Effector memory CD4-positive, alpha-beta T cell (primary cell): ENCODE measurements around the gene U2AF2.
"Not testable (repeated sequence)": the region's sequence is repeated elsewhere in the genome, so short reads cannot be mapped to it uniquely, and the experiment has no call there.

Experiments
- DNase-seq, 3 donors: peaks; one replicate each; pipeline ENCODE4 v3.0.0-alpha.2; 2020
- H3K27ac ChIP-seq: 2 replicates; pipeline ENCODE4 v1.7.0; 2013; ENCODE audit warnings: mild to moderate bottlenecking, low read length, moderate library complexity; ENCODE audit not compliant: insufficient read depth, poor library complexity, severe bottlenecking
- H3K27me3 ChIP-seq: replicated peaks from 2 replicates; pipeline ENCODE4 v1.7.0; 2013; ENCODE audit warnings: mild to moderate bottlenecking, low read length; ENCODE audit not compliant: insufficient read depth, control insufficient read depth, poor library complexity, severe bottlenecking
- H3K36me3 ChIP-seq: 2 replicates; pipeline ENCODE4 v1.7.0; 2013; ENCODE audit warnings: mild to moderate bottlenecking, low read length, moderate library complexity; ENCODE audit not compliant: control insufficient read depth, insufficient read depth
- H3K4me1 ChIP-seq: 2 replicates; pipeline ENCODE4 v1.7.0; 2013; ENCODE audit warnings: low read length, mild to moderate bottlenecking; ENCODE audit not compliant: control insufficient read depth, insufficient read depth, poor library complexity, severe bottlenecking
- H3K4me3 ChIP-seq: 2 replicates; pipeline ENCODE4 v1.7.0; 2013; ENCODE audit warnings: low read length, low read depth, mild to moderate bottlenecking; ENCODE audit not compliant: insufficient read depth, poor library complexity, severe bottlenecking
- H3K9me3 ChIP-seq: 2 replicates; pipeline ENCODE4 v1.7.0; 2013; ENCODE audit warnings: mild to moderate bottlenecking, low read length, moderate library complexity; ENCODE audit not compliant: control insufficient read depth

U2AF2 gene

DNA sequence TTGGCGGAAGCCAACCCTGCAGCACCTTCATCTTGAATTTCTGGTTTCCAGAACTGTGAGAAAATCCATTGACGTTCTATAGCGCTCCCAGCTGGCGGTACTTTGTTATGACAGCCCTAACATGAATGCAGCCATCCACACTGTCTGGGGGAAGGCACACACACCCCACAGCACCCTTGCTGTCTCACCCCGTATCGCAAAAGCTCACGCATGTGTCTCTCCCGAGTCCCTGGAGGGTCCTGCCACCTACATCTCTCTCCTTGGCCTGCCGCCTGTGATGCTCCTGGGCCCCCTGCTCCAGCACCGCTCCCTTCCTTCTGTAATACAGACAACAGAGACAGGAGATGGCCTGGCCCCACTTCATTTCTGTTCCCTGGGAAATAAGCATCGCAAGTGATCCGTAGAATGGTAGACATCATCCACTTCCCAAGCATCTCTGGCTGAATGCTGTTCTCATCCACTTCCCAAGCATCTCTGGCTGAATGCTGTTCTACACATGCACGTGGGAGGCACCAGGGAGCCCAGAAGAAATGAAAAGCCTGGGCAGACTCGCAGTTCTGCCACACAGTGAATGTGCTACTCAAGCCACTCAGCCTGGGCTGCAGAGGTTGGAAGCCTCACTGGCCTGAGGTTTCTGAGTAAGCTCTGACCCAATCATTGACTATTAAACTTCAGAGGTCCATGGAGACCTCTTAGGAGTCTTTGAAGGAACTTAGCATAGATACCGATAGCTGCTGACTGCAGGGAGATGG, 49.8 kb downstream of the U2AF2 start:
- DNase-seq: no peak
- no peaks in the 10 kb centered on the region for H3K9me3 ChIP-seq
- no peak overlapping the region for H3K4me3 ChIP-seq
- H3K27me3 ChIP-seq: no peaks in the 10 kb centered on the region
- no peaks in the 10 kb centered on the region for H3K36me3 ChIP-seq
- H3K27ac ChIP-seq: no peak overlapping the region
- no peaks in the 10 kb centered on the region for H3K4me1 ChIP-seq

DNA sequence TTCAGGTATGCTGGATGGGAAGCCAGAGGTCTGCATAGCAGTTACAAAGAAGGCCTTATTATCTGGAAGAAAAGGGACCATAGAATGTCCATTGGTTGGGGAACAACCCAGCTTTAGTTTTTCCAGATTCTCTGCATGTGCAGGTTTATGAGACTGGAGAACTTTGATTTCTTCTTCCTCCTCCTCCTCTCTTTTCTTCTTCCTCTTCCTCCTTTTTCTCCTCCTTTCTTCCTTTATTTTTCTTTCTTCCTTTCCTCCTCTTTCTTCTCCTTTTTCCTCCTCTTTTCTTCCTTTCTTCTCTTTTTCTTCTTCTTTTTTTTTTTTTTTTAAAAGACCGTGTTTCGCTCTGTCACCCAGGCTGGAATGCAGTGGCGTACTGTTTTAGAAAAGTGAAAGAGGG, 51.1 kb downstream of the U2AF2 start:
- DNase-seq: no peak
- Histone ChIP-seq H3K9me3 (no peaks in the 10 kb centered on the region), H3K4me1 (no peaks in the 10 kb centered on the region), H3K27ac (no peak overlapping the region), H3K27me3 (no peaks in the 10 kb centered on the region), H3K4me3 (no peak overlapping the region), H3K36me3 (no peaks in the 10 kb centered on the region)

GRCh38 chr19:55711719-55712118, 56.9 kb downstream of the U2AF2 start:
- no peaks in the 10 kb centered on the region for H3K9me3 ChIP-seq
- no peak for DNase-seq
- no peaks in the 10 kb centered on the region for H3K27me3 ChIP-seq
- no peaks in the 10 kb centered on the region for H3K4me1 ChIP-seq
- H3K4me3 ChIP-seq: no peak overlapping the region
- no peak overlapping the region for H3K27ac ChIP-seq
- H3K36me3 ChIP-seq: no peaks in the 10 kb centered on the region

DNA sequence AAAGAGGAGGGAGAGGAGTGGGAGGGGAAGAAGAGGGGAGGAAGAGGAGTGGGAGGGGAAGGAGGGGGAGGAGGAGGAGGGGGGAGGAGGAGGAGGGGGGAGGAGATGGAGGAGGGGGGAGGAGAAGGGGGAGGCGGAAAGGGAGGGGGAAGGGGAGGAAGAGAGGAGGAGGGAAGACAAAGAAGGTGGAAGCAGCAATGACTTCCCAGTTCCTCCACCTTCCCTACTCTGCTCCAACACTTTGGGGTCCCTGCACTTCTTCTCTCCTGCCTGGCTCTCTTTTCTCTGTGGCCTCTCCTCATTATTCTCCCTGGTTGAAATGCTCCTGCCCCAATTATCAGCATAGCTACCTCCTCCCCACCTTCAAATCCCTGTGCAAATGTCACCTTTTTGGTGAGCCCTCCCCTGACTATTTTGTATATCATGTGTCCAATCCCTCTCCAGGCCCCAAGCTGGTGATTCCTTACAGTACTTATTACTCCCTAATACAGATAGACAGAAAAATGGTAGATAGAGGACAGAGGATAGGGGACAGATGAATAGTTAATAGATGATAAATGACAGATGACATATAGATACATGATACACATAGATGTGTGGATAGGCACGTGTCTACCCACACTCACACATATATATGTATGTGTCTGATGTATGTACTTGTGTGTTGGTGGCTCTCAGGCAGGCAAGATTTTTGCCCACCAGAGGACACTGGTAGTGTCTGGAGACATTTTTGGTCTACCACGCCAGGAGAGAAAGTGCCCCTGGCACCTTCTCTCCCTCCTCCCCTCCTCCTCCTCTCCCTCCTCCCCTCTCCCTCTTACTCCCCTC, 58.2 kb downstream of the U2AF2 start:
- no peaks in the 10 kb centered on the region for H3K36me3 ChIP-seq
- no peak overlapping the region for H3K27ac ChIP-seq
- H3K4me1 ChIP-seq: no peaks in the 10 kb centered on the region

GRCh38 chr19:55716531-55716930, 61.7 kb downstream of the U2AF2 start:
- no peaks in the 10 kb centered on the region for H3K9me3 ChIP-seq
- H3K4me3 ChIP-seq: no peak overlapping the region
- no peaks in the 10 kb centered on the region for H3K36me3 ChIP-seq
- no peak overlapping the region for H3K27ac ChIP-seq
- no peaks in the 10 kb centered on the region for H3K4me1 ChIP-seq
- no peak for DNase-seq
- H3K27me3 ChIP-seq: no peaks in the 10 kb centered on the region

More for the DNA sequence above, 58.2 kb downstream of the U2AF2 start:
- H3K27me3 ChIP-seq: no peaks in the 10 kb centered on the region
- DNase-seq: no peak
- H3K9me3 ChIP-seq: no peaks in the 10 kb centered on the region
- H3K4me3 ChIP-seq: no peak overlapping the region

GRCh38 chr19:55717251-55717650, 62.4 kb downstream of the U2AF2 start:
- Histone ChIP-seq H3K4me1 (no peaks in the 10 kb centered on the region), H3K36me3 (no peaks in the 10 kb centered on the region), H3K9me3 (no peaks in the 10 kb centered on the region), H3K4me3 (no peak overlapping the region), H3K27me3 (no peaks in the 10 kb centered on the region), H3K27ac (no peak overlapping the region)
- DNase-seq: no peak

DNA sequence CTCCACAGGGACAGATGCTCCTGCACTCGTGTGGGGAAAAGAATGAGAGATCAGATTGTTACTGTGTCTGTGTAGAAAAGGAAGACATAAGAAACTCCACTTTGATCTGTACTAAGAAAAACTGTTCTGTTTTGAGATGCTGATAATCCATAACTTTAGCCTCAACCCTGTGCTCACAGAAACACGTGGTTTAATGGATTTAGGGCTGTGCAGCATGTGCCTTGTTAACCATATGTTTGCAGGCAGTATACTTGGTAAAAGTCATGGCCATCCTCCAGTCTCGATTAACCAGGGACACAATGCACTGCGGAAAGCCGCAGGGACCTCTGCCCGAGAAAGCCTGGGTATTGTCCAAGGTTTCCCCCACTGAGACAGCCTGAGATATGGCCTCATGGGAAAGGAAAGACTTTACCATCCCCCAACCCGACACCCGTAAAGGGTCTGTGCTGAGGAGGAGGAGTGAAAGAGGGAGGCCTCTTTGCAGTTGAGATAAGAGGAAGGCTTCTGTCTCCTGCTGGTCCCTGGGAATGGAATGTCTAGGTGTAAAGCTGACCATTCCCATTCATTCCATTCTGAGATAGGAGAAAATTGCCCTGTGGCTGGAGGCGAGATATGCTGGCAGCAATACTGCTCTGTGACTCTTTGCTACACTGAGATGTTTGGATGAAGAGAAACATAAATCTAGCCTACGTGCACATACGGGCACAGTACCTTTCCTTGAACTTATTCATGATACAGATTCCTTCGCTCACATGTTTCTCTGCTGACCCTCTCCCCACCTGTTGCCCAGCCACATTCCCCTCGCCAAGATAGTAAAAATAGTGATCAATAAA, 63.3 kb downstream of the U2AF2 start:
- not testable (repeated sequence) for H3K36me3 ChIP-seq, H3K4me3 ChIP-seq, H3K9me3 ChIP-seq, H3K27ac ChIP-seq, DNase-seq, H3K27me3 ChIP-seq, H3K4me1 ChIP-seq

DNA sequence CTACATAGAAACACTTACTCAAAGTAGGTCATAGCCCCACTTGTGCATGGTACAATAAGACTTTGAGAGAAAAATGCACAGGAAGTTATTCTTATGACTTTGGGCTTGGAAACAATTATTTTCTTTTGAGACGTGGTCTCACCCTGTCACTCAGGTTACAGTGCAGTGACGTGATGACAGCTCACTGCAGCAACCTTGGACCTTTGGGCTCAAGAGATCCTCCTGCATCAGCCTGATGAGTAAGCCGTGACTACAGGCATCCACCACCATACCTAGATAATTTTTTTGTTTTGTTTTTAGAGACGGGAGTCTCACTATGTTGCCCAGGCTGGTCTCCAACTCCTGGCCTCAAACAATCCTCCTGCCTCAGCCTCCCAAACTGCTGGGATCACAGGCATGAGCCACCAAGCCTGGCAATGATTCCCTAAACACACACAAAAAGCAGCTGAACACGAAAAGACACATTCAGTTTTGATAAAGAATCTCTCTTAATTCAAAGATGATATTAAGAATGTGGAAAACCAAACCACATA, 65.4 kb downstream of the U2AF2 start:
- Histone ChIP-seq H3K36me3 (no peaks in the 10 kb centered on the region), H3K27ac (no peak overlapping the region), H3K4me1 (no peaks in the 10 kb centered on the region), H3K27me3 (no peaks in the 10 kb centered on the region), H3K9me3 (no peaks in the 10 kb centered on the region), H3K4me3 (no peak overlapping the region)
- no peak for DNase-seq

GRCh38 chr19:55720801-55721200, 66.0 kb downstream of the U2AF2 start:
- H3K27me3 ChIP-seq: no peaks in the 10 kb centered on the region
- H3K4me3 ChIP-seq: no peak overlapping the region
- DNase-seq: no peak
- no peak overlapping the region for H3K27ac ChIP-seq
- no peaks in the 10 kb centered on the region for H3K4me1 ChIP-seq
- no peaks in the 10 kb centered on the region for H3K36me3 ChIP-seq
- no peaks in the 10 kb centered on the region for H3K9me3 ChIP-seq
